ENCODE results near the gene FAIM2. TPM values are rescaled to one million over a fixed set of nuclear protein-coding genes. Genes with fewer than 3 reads are reported as not detected.
A peak's percentile ranks its signal among the peaks of the same experiment; 100 is the strongest.

The FAIM2 gene
- total RNA-seq, 1 experiment from 2014 or later = 0.18 TPM

DNA sequence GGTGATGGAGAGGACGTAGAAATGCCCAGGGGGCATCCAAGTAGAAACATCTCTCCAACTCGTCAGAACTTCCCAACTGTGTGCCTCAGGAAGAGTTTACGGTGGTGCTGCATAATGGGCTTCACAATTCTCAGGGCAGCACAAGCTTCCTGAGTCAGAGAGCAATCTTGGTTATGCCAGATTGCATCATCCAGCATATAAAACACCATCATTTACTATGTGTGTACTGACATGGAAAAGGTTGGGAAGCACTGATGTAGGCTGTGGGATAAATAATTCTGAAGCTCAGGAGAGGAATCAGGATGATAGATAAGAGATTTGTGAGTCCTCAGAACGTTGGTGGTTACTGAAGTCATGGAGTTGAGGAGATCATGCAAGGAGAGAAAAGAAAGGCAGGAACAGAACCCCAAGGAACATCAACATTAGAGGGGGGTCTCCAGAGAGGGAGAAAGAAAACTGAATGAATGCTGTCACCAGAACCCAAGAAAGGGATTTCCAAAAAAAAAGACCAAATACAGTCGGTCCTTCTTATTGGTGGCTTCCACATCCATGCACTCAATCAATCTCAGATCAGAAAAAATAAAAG lies 70.8 kb downstream of the FAIM2 start:
- Histone ChIP-seq H3K9ac (ENCODE audit: low read length) (no peak overlapping the region), H3F3A (ENCODE audit: low read length, unreplicated experiment) (no peaks in the 10 kb centered on the region), H3K4me2 (ENCODE audit: low read length) (no peak overlapping the region), H2AFZ (ENCODE audit: low read length) (no peak overlapping the region), H4K20me1 (ENCODE audit: low read length) (no peaks in the 10 kb centered on the region), H3K27ac (ENCODE audit: low read length) (no peak overlapping the region), H3K36me3 (ENCODE audit: low read depth, low read length) (no peaks in the 10 kb centered on the region), H3K4me3 (ENCODE audit: low read length) (no peak overlapping the region), H3K9me3 (ENCODE audit: low read length) (no peaks in the 10 kb centered on the region), H3K27me3 (ENCODE audit: low read length) (no peaks in the 10 kb centered on the region), H3K79me2 (ENCODE audit: low read length) (no peaks in the 10 kb centered on the region), H3K9me2 (replicated peaks; ENCODE audit: low read length) (no peaks in the 10 kb centered on the region), H3K4me1 (ENCODE audit: insufficient read depth, low read length) (peaks cover 12% of the 10 kb centered on the region)
- peak; percentile 27 for DNase-seq
- no peak; the same call in 1 of the 2 replicates for ATAC-seq
- TF ChIP-seq EZH2 (IDR thresholded peaks at IDR 0.05; ENCODE audit: low read length, unreplicated experiment) = no peak
- TF ChIP-seq, protein P1, sequence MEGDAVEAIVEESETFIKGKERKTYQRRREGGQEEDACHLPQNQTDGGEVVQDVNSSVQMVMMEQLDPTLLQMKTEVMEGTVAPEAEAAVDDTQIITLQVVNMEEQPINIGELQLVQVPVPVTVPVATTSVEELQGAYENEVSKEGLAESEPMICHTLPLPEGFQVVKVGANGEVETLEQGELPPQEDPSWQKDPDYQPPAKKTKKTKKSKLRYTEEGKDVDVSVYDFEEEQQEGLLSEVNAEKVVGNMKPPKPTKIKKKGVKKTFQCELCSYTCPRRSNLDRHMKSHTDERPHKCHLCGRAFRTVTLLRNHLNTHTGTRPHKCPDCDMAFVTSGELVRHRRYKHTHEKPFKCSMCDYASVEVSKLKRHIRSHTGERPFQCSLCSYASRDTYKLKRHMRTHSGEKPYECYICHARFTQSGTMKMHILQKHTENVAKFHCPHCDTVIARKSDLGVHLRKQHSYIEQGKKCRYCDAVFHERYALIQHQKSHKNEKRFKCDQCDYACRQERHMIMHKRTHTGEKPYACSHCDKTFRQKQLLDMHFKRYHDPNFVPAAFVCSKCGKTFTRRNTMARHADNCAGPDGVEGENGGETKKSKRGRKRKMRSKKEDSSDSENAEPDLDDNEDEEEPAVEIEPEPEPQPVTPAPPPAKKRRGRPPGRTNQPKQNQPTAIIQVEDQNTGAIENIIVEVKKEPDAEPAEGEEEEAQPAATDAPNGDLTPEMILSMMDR (conservative IDR thresholded peaks at IDR 0.05; ENCODE audit: low read depth, low read length) = no peak
- TF ChIP-seq EZH2phosphoT487 (IDR thresholded peaks at IDR 0.05; ENCODE audit: borderline replicate concordance, low read length) = no peak
- ChIA-PET CTCF (no interaction called here), POLR2A (ENCODE audit: unreplicated experiment) (interaction anchor here (0.6 kb wide), 1 partner anchor 92 kb away, joined by 3 read pairs; the partner anchor contains the start of gene TMBIM6)
- intact Hi-C loops (cut with micrococcal nuclease) = no loop called here
- BruUV-seq (replicated peaks) = no TSS peak

DNA sequence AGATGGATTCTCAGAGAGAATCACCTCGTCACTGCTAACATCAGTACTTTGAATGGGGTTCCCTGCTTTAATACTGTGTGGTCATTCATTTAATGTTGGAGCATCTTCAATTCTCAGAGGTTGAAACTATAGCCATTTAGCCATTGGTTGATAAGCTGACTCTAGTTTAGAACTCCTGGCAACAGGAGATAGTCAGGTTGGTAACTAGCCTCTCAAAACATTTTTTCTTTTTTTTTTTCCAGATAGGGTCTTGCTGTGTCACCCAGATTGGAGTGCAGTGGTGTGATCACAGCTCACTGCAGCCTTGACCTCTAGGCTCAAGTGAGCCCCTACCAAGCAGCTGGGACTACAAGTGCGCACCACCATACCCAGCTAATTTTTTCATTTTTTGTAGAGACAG lies 72.0 kb downstream of the FAIM2 start:
- BruUV-seq (replicated peaks) = no TSS peak
- Histone ChIP-seq H3K4me1 (ENCODE audit: insufficient read depth, low read length) (peaks cover 20% of the 10 kb centered on the region), H3K9me2 (replicated peaks; ENCODE audit: low read length) (no peaks in the 10 kb centered on the region), H2AFZ (ENCODE audit: low read length) (no peak overlapping the region), H3K79me2 (ENCODE audit: low read length) (peaks cover 10% of the 10 kb centered on the region), H3K27ac (ENCODE audit: low read length) (no peak overlapping the region), H3K9me3 (ENCODE audit: low read length) (no peaks in the 10 kb centered on the region), H3K4me3 (ENCODE audit: low read length) (no peak overlapping the region), H3K9ac (ENCODE audit: low read length) (no peak overlapping the region), H4K20me1 (ENCODE audit: low read length) (no peaks in the 10 kb centered on the region), H3F3A (ENCODE audit: low read length, unreplicated experiment) (no peaks in the 10 kb centered on the region), H3K36me3 (ENCODE audit: low read depth, low read length) (no peaks in the 10 kb centered on the region), H3K27me3 (ENCODE audit: low read length) (no peaks in the 10 kb centered on the region), H3K4me2 (ENCODE audit: low read length) (no peak overlapping the region)
- intact Hi-C loops (cut with micrococcal nuclease) = no loop called here
- ATAC-seq = no peak
- ChIA-PET POLR2A (ENCODE audit: unreplicated experiment) (interaction anchor here (0.7 kb wide), 1 partner anchor 45 kb away, joined by 5 read pairs; no protein-coding TSS in a partner anchor), CTCF (no interaction called here)
- TF ChIP-seq EZH2phosphoT487 (IDR thresholded peaks at IDR 0.05; ENCODE audit: borderline replicate concordance, low read length) (no peak), EZH2 (IDR thresholded peaks at IDR 0.05; ENCODE audit: low read length, unreplicated experiment) (no peak)
- TF ChIP-seq, protein P1 (conservative IDR thresholded peaks at IDR 0.05; ENCODE audit: low read depth, low read length) = no peak
- no peak for DNase-seq

All from PC-3 (cell line).